ENCODE data around the gene CH25H. TPM values are rescaled to one million over a fixed set of nuclear protein-coding genes. Genes with fewer than 3 reads are reported as not detected.

Gene CH25H
- total RNA-seq, 1 experiment from 2014 or later: not detected

DNA sequence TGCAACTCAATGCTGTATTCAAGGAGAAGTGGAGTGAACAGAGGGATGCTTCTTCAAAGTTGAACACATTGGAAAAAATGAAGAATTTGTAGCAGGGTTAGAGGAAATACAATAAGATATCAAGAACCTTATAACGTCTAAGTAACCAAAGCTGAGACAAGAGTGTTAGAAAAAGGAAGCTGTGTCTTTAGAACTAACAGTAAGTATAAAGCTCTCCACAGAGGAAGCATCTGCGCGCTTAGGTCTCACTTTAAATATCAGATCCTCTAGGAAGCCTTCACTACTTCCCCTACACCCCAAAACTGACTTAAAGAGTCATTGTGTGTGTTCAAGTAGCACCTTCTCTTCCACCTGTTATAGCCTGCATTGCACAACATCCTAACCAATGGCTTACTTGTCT is 43.0 kb downstream of the CH25H start:
- Histone ChIP-seq H3K27me3 (ENCODE audit: low read length) (no peaks in the 10 kb centered on the region; the same call in 1 of the 2 replicates), H3K4me1 (ENCODE audit: insufficient read depth, low read length) (no peaks in the 10 kb centered on the region), H3K9ac (ENCODE audit: low read length) (no peak overlapping the region), H2AFZ (ENCODE audit: low read length) (no peak overlapping the region), H3K4me3 (ENCODE audit: low read length) (no peak overlapping the region), H4K20me1 (ENCODE audit: low read length) (no peaks in the 10 kb centered on the region), H3K4me2 (ENCODE audit: low read length) (no peak overlapping the region), H3K27ac (ENCODE audit: low read length) (no peak overlapping the region), H3K79me2 (ENCODE audit: low read length) (no peaks in the 10 kb centered on the region), H3K36me3 (ENCODE audit: low read depth, low read length) (no peaks in the 10 kb centered on the region), H3F3A (ENCODE audit: low read length, unreplicated experiment) (no peaks in the 10 kb centered on the region), H3K9me2 (replicated peaks; ENCODE audit: low read length) (no peaks in the 10 kb centered on the region), H3K9me3 (ENCODE audit: low read length) (no peaks in the 10 kb centered on the region)
- ChIA-PET POLR2A (ENCODE audit: unreplicated experiment) (no interaction called here), CTCF (no interaction called here)
- intact Hi-C loops (cut with micrococcal nuclease): no loop called here
- no peak for TF ChIP-seq EZH2phosphoT487 (IDR thresholded peaks at IDR 0.05; ENCODE audit: borderline replicate concordance, low read length)
- no peak for TF ChIP-seq EZH2 (IDR thresholded peaks at IDR 0.05; ENCODE audit: low read length, unreplicated experiment)
- TF ChIP-seq, protein P1, sequence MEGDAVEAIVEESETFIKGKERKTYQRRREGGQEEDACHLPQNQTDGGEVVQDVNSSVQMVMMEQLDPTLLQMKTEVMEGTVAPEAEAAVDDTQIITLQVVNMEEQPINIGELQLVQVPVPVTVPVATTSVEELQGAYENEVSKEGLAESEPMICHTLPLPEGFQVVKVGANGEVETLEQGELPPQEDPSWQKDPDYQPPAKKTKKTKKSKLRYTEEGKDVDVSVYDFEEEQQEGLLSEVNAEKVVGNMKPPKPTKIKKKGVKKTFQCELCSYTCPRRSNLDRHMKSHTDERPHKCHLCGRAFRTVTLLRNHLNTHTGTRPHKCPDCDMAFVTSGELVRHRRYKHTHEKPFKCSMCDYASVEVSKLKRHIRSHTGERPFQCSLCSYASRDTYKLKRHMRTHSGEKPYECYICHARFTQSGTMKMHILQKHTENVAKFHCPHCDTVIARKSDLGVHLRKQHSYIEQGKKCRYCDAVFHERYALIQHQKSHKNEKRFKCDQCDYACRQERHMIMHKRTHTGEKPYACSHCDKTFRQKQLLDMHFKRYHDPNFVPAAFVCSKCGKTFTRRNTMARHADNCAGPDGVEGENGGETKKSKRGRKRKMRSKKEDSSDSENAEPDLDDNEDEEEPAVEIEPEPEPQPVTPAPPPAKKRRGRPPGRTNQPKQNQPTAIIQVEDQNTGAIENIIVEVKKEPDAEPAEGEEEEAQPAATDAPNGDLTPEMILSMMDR (conservative IDR thresholded peaks at IDR 0.05; ENCODE audit: low read depth, low read length): no peak
- no TSS peak for BruUV-seq (replicated peaks)
- ATAC-seq (no peak), DNase-seq (no peak)

DNA sequence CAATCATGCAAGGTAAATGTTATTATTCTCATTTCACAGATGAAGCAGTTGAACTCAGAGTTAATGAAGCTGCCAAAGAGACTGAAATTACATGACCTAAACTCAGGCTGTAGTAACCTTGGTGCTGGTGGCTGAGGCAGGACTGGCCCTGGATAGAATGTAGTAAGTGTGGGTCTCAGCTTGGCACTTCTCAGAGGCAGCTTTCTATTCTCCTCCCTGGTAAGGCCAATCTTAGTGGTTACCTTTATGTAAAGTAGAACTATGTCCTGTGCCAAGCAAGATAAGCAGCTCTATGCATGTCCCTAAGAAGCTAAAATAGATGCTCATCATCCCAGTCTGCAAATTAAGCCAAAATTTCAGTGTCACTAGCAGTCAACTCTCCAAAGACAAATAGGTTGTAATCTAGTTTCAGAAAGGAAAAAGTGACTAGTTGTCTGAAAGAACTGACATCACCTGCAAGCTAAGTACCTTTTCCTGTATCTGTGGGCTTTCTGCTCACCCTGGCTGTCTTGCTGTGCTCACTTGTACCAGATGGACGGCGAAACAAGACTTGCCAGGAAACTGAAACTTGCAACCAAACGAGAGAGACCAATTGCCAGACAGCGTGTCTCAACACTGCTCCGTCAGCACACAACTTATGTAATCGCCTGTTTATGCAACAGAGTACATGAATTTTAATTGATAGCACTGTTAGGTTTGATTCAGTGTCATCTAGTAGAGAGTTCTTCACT is 43.7 kb downstream of the CH25H start:
- ChIA-PET POLR2A (ENCODE audit: unreplicated experiment) (no interaction called here), CTCF (no interaction called here)
- Histone ChIP-seq H3K27me3 (ENCODE audit: low read length) (no peaks in the 10 kb centered on the region), H3K4me3 (ENCODE audit: low read length) (no peak overlapping the region), H3K9ac (ENCODE audit: low read length) (no peak overlapping the region), H3K9me2 (replicated peaks; ENCODE audit: low read length) (no peaks in the 10 kb centered on the region), H3K36me3 (ENCODE audit: low read depth, low read length) (no peaks in the 10 kb centered on the region), H3F3A (ENCODE audit: low read length, unreplicated experiment) (no peaks in the 10 kb centered on the region), H3K4me2 (ENCODE audit: low read length) (no peak overlapping the region), H3K4me1 (ENCODE audit: insufficient read depth, low read length) (no peaks in the 10 kb centered on the region), H3K27ac (ENCODE audit: low read length) (no peak overlapping the region), H3K9me3 (ENCODE audit: low read length) (no peaks in the 10 kb centered on the region), H4K20me1 (ENCODE audit: low read length) (no peaks in the 10 kb centered on the region), H3K79me2 (ENCODE audit: low read length) (no peaks in the 10 kb centered on the region), H2AFZ (ENCODE audit: low read length) (no peak overlapping the region)
- no TSS peak for BruUV-seq (replicated peaks)
- DNase-seq: no peak
- intact Hi-C loops (cut with micrococcal nuclease): no loop called here
- no peak for TF ChIP-seq EZH2phosphoT487 (IDR thresholded peaks at IDR 0.05; ENCODE audit: borderline replicate concordance, low read length)
- TF ChIP-seq EZH2 (IDR thresholded peaks at IDR 0.05; ENCODE audit: low read length, unreplicated experiment): no peak
- TF ChIP-seq, protein P1 (conservative IDR thresholded peaks at IDR 0.05; ENCODE audit: low read depth, low read length): no peak
- ATAC-seq: no peak

DNA sequence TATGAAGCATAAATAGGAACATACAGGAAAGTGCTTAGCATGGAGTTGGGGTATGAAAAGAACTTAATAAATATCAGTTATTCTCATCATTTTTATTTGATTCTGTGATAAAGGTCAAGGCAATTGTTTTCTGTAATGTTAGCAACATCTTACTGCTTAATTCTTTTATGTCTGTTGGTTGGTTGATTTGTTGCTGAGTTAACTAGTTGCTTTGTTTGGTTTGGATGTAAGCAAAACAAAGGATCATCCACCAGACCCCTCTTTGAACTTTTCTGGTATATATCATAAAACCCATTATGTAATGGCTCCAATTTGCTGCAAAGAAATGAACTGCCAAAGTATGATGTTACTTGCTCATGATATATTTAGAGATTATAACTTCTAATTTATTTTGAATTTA is 44.5 kb downstream of the CH25H start:
- CTCF ChIA-PET: no interaction called here

More for the DNA sequence above, 44.5 kb downstream of the CH25H start:
- TF ChIP-seq EZH2 (IDR thresholded peaks at IDR 0.05; ENCODE audit: low read length, unreplicated experiment) (no peak), EZH2phosphoT487 (IDR thresholded peaks at IDR 0.05; ENCODE audit: borderline replicate concordance, low read length) (no peak)
- TF ChIP-seq, protein P1 (conservative IDR thresholded peaks at IDR 0.05; ENCODE audit: low read depth, low read length): no peak
- Histone ChIP-seq H3K9me3 (ENCODE audit: low read length) (no peaks in the 10 kb centered on the region), H3F3A (ENCODE audit: low read length, unreplicated experiment) (no peaks in the 10 kb centered on the region), H3K9me2 (replicated peaks; ENCODE audit: low read length) (no peaks in the 10 kb centered on the region), H2AFZ (ENCODE audit: low read length) (no peak overlapping the region), H3K36me3 (ENCODE audit: low read depth, low read length) (no peaks in the 10 kb centered on the region), H3K4me3 (ENCODE audit: low read length) (no peak overlapping the region), H3K27me3 (ENCODE audit: low read length) (no peaks in the 10 kb centered on the region), H3K4me2 (ENCODE audit: low read length) (no peak overlapping the region), H4K20me1 (ENCODE audit: low read length) (no peaks in the 10 kb centered on the region), H3K27ac (ENCODE audit: low read length) (no peak overlapping the region), H3K9ac (ENCODE audit: low read length) (no peak overlapping the region), H3K4me1 (ENCODE audit: insufficient read depth, low read length) (no peaks in the 10 kb centered on the region), H3K79me2 (ENCODE audit: low read length) (no peaks in the 10 kb centered on the region)
- POLR2A ChIA-PET (ENCODE audit: unreplicated experiment): no interaction called here
- DNase-seq: no peak
- BruUV-seq (replicated peaks): no TSS peak
- intact Hi-C loops (cut with micrococcal nuclease): no loop called here
- no peak for ATAC-seq
